Chondrocyte (in vitro differentiated cells): Measurements from ENCODE around the gene HMGN1. TPM values are rescaled to one million over a fixed set of nuclear protein-coding genes. Genes with fewer than 3 reads are reported as not detected.

Experiments used
- DNase-seq: peaks from one replicate; pipeline ENCODE4 v3.0.0; 2021; ENCODE audit warnings: mixed read lengths, low spot score
- H3K27ac Mint-ChIP-seq: one replicate; pipeline ENCODE4 v1.8.0; 2021; ENCODE audit warnings: mild to moderate bottlenecking, moderate library complexity, mixed read lengths; ENCODE audit not compliant: unreplicated experiment
- H3K27me3 Mint-ChIP-seq: 2 replicates; pipeline ENCODE4 v1.8.0; 2021; ENCODE audit warnings: low read depth, mixed read lengths
- H3K36me3 Mint-ChIP-seq: 2 replicates; pipeline ENCODE4 v1.8.0; 2021; ENCODE audit warnings: low read depth, mixed read lengths
- H3K4me1 Mint-ChIP-seq: 2 replicates; pipeline ENCODE4 v1.8.0; 2021; ENCODE audit warnings: low read depth, mild to moderate bottlenecking, mixed read lengths
- H3K4me3 Mint-ChIP-seq: one replicate; pipeline ENCODE4 v1.8.0; 2021; ENCODE audit warnings: mild to moderate bottlenecking, moderate library complexity, mixed read lengths; ENCODE audit not compliant: unreplicated experiment
- H3K9me3 Mint-ChIP-seq: 2 replicates; pipeline ENCODE4 v1.8.0; 2021; ENCODE audit warnings: low read depth, mixed read lengths
- total RNA-seq: library from RNA; stranded (reverse); gene quantifications from 3 replicates; pipeline ENCODE4 v1.2.1, GENCODE V29; 2021
- TF ChIP-seq, protein P1 (sequence below): fragments of 200-600 bp; sonication (generic); IDR thresholded peaks from 2 replicates; pipeline ENCODE4 v1.5.0; 2021; ENCODE audit warnings: antibody characterized with exemption, mild to moderate bottlenecking, moderate library complexity

The HMGN1 gene
- total RNA-seq, 1 donor from 2014 or later, result 230 TPM

DNA sequence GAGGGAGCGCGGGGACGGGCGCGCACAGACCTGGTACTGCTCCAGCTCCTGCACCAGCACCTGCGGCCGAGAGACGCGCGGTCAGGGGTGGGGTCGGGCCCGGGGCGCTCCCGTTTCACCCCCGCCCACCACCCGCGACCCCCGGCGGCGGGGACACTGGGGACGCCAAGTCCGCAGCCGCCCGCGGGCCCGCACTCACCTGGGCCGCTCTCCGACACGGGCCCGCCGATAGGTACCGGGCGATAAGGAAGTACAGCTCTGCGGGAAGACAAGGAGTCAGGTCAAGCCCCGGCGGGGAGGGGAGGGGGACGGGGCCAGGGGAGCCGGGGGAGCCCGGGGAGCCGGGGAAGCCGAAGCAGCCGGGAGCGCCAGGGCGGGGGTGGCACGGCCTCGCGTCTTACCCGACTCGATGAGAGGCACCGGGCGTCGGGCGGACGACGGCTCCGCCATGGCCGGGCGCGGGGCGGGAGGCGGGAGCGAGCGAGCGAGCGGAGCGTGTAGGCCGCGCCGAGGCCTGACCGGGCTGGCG lies 35.8 kb downstream of the HMGN1 start:
- no peak for DNase-seq
- Mint-ChIP-seq H3K4me1 (peaks cover 28% of the 10 kb centered on the region), H3K27me3 (no peaks in the 10 kb centered on the region), H3K27ac (peak overlapping the region; percentile 67), H3K36me3 (peaks cover 7% of the 10 kb centered on the region), H3K9me3 (no peaks in the 10 kb centered on the region), H3K4me3 (peak overlapping the region; percentile 93)
- TF ChIP-seq, protein P1, sequence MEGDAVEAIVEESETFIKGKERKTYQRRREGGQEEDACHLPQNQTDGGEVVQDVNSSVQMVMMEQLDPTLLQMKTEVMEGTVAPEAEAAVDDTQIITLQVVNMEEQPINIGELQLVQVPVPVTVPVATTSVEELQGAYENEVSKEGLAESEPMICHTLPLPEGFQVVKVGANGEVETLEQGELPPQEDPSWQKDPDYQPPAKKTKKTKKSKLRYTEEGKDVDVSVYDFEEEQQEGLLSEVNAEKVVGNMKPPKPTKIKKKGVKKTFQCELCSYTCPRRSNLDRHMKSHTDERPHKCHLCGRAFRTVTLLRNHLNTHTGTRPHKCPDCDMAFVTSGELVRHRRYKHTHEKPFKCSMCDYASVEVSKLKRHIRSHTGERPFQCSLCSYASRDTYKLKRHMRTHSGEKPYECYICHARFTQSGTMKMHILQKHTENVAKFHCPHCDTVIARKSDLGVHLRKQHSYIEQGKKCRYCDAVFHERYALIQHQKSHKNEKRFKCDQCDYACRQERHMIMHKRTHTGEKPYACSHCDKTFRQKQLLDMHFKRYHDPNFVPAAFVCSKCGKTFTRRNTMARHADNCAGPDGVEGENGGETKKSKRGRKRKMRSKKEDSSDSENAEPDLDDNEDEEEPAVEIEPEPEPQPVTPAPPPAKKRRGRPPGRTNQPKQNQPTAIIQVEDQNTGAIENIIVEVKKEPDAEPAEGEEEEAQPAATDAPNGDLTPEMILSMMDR, result no peak

DNA sequence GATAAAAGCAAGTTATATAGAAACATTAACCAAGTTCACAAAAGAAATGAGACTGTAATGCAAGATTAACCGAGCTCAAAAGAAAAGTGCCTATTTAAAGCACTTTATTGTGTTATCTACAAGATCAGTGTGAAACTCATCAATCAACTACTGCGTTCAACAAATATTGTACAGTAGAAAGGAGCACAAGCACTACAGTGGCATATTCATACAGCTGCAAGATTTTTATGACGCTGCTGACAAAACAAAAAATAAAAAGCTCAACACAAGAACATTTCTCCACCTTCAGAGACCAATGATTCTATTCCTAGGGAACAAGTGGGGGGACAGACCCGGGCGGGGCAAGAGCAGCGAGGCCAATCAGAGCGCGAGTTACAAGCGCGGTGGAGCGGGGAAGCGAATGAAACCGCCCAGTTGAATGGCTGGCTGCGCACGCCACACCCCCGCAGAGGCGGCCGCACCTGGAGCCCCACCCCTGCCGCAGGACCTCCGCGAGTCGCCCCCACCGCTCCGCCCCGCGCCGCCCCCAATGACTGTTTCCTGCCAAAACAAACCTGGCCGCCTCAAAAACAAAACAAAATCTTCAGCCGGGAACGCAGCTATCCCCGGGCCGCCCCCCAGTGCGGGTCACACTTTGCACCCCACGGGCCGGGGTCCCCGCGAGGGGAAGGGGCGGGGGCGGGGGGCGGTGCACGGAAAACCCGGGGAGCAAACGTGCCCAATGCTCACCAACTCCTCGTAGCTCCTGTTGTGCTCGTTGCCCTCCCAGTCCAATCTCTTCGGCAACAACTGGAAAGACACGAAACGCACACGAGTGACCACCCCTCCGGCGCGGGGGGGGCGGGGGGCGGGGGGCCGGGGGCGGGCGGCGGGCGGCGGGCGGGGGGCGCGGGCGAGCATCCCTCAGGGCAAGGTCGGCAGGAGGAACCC lies 36.5 kb downstream of the HMGN1 start:
- H3K27ac Mint-ChIP-seq, result peak overlapping the region; percentile 67
- peak overlapping the region; percentile 93 for H3K4me3 Mint-ChIP-seq
- H3K4me1 Mint-ChIP-seq, result peaks cover 28% of the 10 kb centered on the region
- DNase-seq, result peak; percentile 97
- no peaks in the 10 kb centered on the region for H3K27me3 Mint-ChIP-seq
- H3K9me3 Mint-ChIP-seq, result no peaks in the 10 kb centered on the region
- peaks cover 7% of the 10 kb centered on the region for H3K36me3 Mint-ChIP-seq
- TF ChIP-seq, protein P1, result no peak

- TF ChIP-seq, protein P1, result no peak
- H3K27ac Mint-ChIP-seq, result no peak overlapping the region
- H3K4me1 Mint-ChIP-seq, result peaks cover 28% of the 10 kb centered on the region
- no peaks in the 10 kb centered on the region for H3K27me3 Mint-ChIP-seq
- no peaks in the 10 kb centered on the region for H3K9me3 Mint-ChIP-seq
- peaks cover 7% of the 10 kb centered on the region for H3K36me3 Mint-ChIP-seq
- no peak overlapping the region for H3K4me3 Mint-ChIP-seq
- no peak for DNase-seq
Measured at GRCh38 chr21:39311164-39311563, 37.7 kb downstream of the HMGN1 start.

DNA sequence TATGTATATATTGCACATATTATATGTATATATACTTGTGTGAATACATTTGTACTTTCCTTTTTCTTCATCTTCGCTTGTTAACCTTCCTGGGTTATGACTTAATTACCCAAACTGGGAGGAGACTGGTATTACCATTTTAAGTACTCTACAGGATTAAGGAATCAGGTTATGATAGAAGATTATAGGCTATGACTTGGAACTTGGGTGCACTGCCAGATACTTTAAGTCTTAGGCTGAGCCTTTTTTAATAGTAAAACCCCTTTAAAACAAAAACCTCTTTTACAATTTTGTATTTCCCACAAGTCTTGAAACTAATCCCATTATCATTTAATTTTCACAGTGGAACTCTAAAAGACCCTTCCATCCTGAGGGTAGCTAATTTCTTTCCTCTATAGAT lies 41.4 kb downstream of the HMGN1 start:
- DNase-seq, result no peak
- H3K27me3 Mint-ChIP-seq, result no peaks in the 10 kb centered on the region
- peaks cover 12% of the 10 kb centered on the region for H3K36me3 Mint-ChIP-seq
- H3K4me1 Mint-ChIP-seq, result peaks cover 22% of the 10 kb centered on the region
- TF ChIP-seq, protein P1, result no peak
- no peaks in the 10 kb centered on the region for H3K9me3 Mint-ChIP-seq
- no peak overlapping the region for H3K27ac Mint-ChIP-seq
- H3K4me3 Mint-ChIP-seq, result no peak overlapping the region

DNA sequence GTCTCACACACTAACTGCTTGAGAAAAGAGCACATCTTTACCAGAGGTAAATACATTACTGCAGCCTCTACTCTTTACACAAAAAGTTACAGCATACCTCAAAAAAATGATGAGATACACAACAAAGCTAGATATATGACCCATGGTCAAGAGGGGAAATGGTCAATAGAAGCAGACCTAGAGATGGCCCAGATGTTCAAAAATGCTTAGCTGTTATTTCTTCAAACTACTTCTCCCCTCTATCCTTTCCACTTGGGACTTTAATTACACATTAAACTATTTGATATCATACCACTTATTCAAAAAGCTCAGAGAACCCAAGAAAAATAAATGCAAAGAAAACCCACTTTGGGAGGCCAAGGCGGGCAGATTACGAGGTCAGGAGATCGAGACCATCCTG lies 48.3 kb downstream of the HMGN1 start:
- H3K27me3 Mint-ChIP-seq, result no peaks in the 10 kb centered on the region
- H3K9me3 Mint-ChIP-seq, result peaks cover 7% of the 10 kb centered on the region
- no peaks in the 10 kb centered on the region for H3K4me1 Mint-ChIP-seq
- no peak overlapping the region for H3K27ac Mint-ChIP-seq
- no peak overlapping the region for H3K4me3 Mint-ChIP-seq
- no peak for DNase-seq
- TF ChIP-seq, protein P1, result no peak
- H3K36me3 Mint-ChIP-seq, result peaks cover 18% of the 10 kb centered on the region
